ENCODE measurements around the gene LRRC4C. TPM values are rescaled to one million over a fixed set of nuclear protein-coding genes. Genes with fewer than 3 reads are reported as not detected.

The LRRC4C gene
- total RNA-seq, 2 donors from 2014 or later, result 0.84 to 0.95 TPM

- H3K9me3 Mint-ChIP-seq, result no peaks in the 10 kb centered on the region
- H3K4me3 ChIP-seq (ENCODE audit: low read length), result no peak overlapping the region
- H3K36me3 Mint-ChIP-seq (ENCODE audit: low read depth), result no peaks in the 10 kb centered on the region
- no peaks in the 10 kb centered on the region for H3K9me3 ChIP-seq (ENCODE audit: control insufficient read depth, low read length)
- no peak overlapping the region for H3K9ac ChIP-seq (ENCODE audit: extremely low read depth, low read length, poor library complexity, severe bottlenecking)
- no peak overlapping the region for H3K27ac Mint-ChIP-seq
- no peak overlapping the region for H3K4me3 Mint-ChIP-seq
- peaks cover 3% of the 10 kb centered on the region for H3K4me1 Mint-ChIP-seq
- no peaks in the 10 kb centered on the region for H3K36me3 ChIP-seq (ENCODE audit: control insufficient read depth, insufficient read depth, low read length)
- no peak overlapping the region for H3K27ac ChIP-seq (ENCODE audit: low read depth, low read length)
- no peaks in the 10 kb centered on the region for H3K27me3 Mint-ChIP-seq (ENCODE audit: insufficient read depth)
- no peak for TF ChIP-seq CTCF (conservative IDR thresholded peaks at IDR 0.05)
- H3K27me3 ChIP-seq (ENCODE audit: control insufficient read depth, insufficient read depth, low read length, poor library complexity, severe bottlenecking), result no peaks in the 10 kb centered on the region
- H3K4me1 ChIP-seq (ENCODE audit: control insufficient read depth, insufficient read depth, low read length), result no peaks in the 10 kb centered on the region
- DNase-seq, result no peak
Measured at GRCh38 chr11:41286751-41287150, 172.7 kb downstream of the LRRC4C start.

- Histone ChIP-seq H3K9ac (ENCODE audit: extremely low read depth, low read length, poor library complexity, severe bottlenecking) (no peak overlapping the region), H3K36me3 (ENCODE audit: control insufficient read depth, insufficient read depth, low read length) (no peaks in the 10 kb centered on the region), H3K27ac (ENCODE audit: low read depth, low read length) (no peak overlapping the region), H3K9me3 (ENCODE audit: control insufficient read depth, low read length) (no peaks in the 10 kb centered on the region), H3K27me3 (ENCODE audit: control insufficient read depth, insufficient read depth, low read length, poor library complexity, severe bottlenecking) (no peaks in the 10 kb centered on the region), H3K4me1 (ENCODE audit: control insufficient read depth, insufficient read depth, low read length) (no peaks in the 10 kb centered on the region), H3K4me3 (ENCODE audit: low read length) (no peak overlapping the region)
- WGBS, 2 experiments (ENCODE audit: insufficient coverage in 1 of 2, insufficient read length in 1 of 2), result 80 to 89% methylated on average over 2 to 3 of the region's 3 CpGs
- no peaks in the 10 kb centered on the region for H3K36me3 Mint-ChIP-seq (ENCODE audit: low read depth)
- TF ChIP-seq CTCF (conservative IDR thresholded peaks at IDR 0.05), result no peak
- no peak overlapping the region for H3K27ac Mint-ChIP-seq
- no peaks in the 10 kb centered on the region for H3K9me3 Mint-ChIP-seq
- H3K4me3 Mint-ChIP-seq, result no peak overlapping the region
- no peak for DNase-seq
- no peaks in the 10 kb centered on the region for H3K27me3 Mint-ChIP-seq (ENCODE audit: insufficient read depth)
- peaks cover 3% of the 10 kb centered on the region for H3K4me1 Mint-ChIP-seq
Measured at GRCh38 chr11:41284354-41284753, 175.1 kb downstream of the LRRC4C start.

- 87% methylated on average over 4 of the region's 6 CpGs; no CpG with 5 or more reads in 1 of the 2 experiments for WGBS, 2 experiments (ENCODE audit: insufficient coverage in 1 of 2, insufficient read length in 1 of 2)
- H3K4me3 Mint-ChIP-seq, result no peak overlapping the region
- H3K27ac Mint-ChIP-seq, result no peak overlapping the region
Measured at GRCh38 chr11:41283191-41283930, 176.1 kb downstream of the LRRC4C start.

More at GRCh38 chr11:41283191-41283930, 176.1 kb downstream of the LRRC4C start:
- no peaks in the 10 kb centered on the region for H3K27me3 Mint-ChIP-seq (ENCODE audit: insufficient read depth)
- Histone ChIP-seq H3K4me1 (ENCODE audit: control insufficient read depth, insufficient read depth, low read length) (no peaks in the 10 kb centered on the region), H3K9ac (ENCODE audit: extremely low read depth, low read length, poor library complexity, severe bottlenecking) (no peak overlapping the region), H3K27ac (ENCODE audit: low read depth, low read length) (peak overlapping the region; percentile 72), H3K4me3 (ENCODE audit: low read length) (no peak overlapping the region), H3K27me3 (ENCODE audit: control insufficient read depth, insufficient read depth, low read length, poor library complexity, severe bottlenecking) (no peaks in the 10 kb centered on the region), H3K9me3 (ENCODE audit: control insufficient read depth, low read length) (no peaks in the 10 kb centered on the region), H3K36me3 (ENCODE audit: control insufficient read depth, insufficient read depth, low read length) (no peaks in the 10 kb centered on the region)
- H3K4me1 Mint-ChIP-seq, result peaks cover 3% of the 10 kb centered on the region
- no peak for TF ChIP-seq CTCF (conservative IDR thresholded peaks at IDR 0.05)
- H3K36me3 Mint-ChIP-seq (ENCODE audit: low read depth), result no peaks in the 10 kb centered on the region
- no peak for DNase-seq
- H3K9me3 Mint-ChIP-seq, result no peaks in the 10 kb centered on the region

Data from endodermal cell (in vitro differentiated cells).